Activated CD4-positive, alpha-beta T cell treated with anti-CD3 and anti-CD28 coated beads, Interleukin-2, amount 50 U/mL, for 16 hours (primary cell): ENCODE data around the gene HMX1.

ENCODE experiments used
- DNase-seq: peaks from one replicate; pipeline ENCODE4 v3.0.0-alpha.2; 2020

Gene HMX1

GRCh38 chr4:8909548-8909947 is 37.9 kb upstream of the HMX1 start:
- DNase-seq, result no peak

GRCh38 chr4:8908206-8908893 is 36.7 kb upstream of the HMX1 start:
- no peak for DNase-seq

GRCh38 chr4:8907596-8908205 is 36.1 kb upstream of the HMX1 start:
- no peak for DNase-seq

GRCh38 chr4:8906991-8907595 is 35.5 kb upstream of the HMX1 start:
- no peak for DNase-seq

GRCh38 chr4:8906668-8906970 is 35.0 kb upstream of the HMX1 start:
- DNase-seq, result no peak

GRCh38 chr4:8905773-8906667 is 34.4 kb upstream of the HMX1 start:
- no peak for DNase-seq

- no peak for DNase-seq
These were observed 33.7 kb upstream of the HMX1 start for GRCh38 chr4:8905226-8905772.

GRCh38 chr4:8904666-8905065 is 33.0 kb upstream of the HMX1 start:
- no peak for DNase-seq

- DNase-seq, result no peak
These were observed 32.4 kb upstream of the HMX1 start for GRCh38 chr4:8904041-8904501.

- DNase-seq, result no peak
These were observed 29.7 kb upstream of the HMX1 start for GRCh38 chr4:8901335-8901734.

- DNase-seq, result no peak
These were observed 28.9 kb upstream of the HMX1 start for GRCh38 chr4:8900588-8900987.

GRCh38 chr4:8898419-8898818 is 26.8 kb upstream of the HMX1 start:
- DNase-seq, result no peak

- no peak for DNase-seq
These were observed 25.9 kb upstream of the HMX1 start for GRCh38 chr4:8897251-8898167.

GRCh38 chr4:8896506-8896905 is 24.9 kb upstream of the HMX1 start:
- no peak for DNase-seq

GRCh38 chr4:8896071-8896470 is 24.4 kb upstream of the HMX1 start:
- DNase-seq, result no peak

GRCh38 chr4:8895295-8895694 is 23.7 kb upstream of the HMX1 start:
- no peak for DNase-seq

GRCh38 chr4:8894424-8894816 is 22.8 kb upstream of the HMX1 start:
- DNase-seq, result no peak

GRCh38 chr4:8893624-8894423 is 22.2 kb upstream of the HMX1 start:
- DNase-seq, result no peak

- no peak for DNase-seq
These were observed 21.6 kb upstream of the HMX1 start for GRCh38 chr4:8893227-8893623.

- no peak for DNase-seq
These were observed 21.1 kb upstream of the HMX1 start for GRCh38 chr4:8892556-8893226.
